RPMI8226 (cell line): ENCODE measurements around the gene CLK3.
A peak's percentile ranks its signal among the peaks of the same experiment; 100 is the strongest.
"Not testable (repeated sequence)": the region's sequence is repeated elsewhere in the genome, so short reads cannot be mapped to it uniquely, and the experiment has no call there.

Experiments
- DNase-seq: peaks from one replicate; pipeline ENCODE4 v3.0.0-alpha.2; 2015

Gene CLK3

GRCh38 chr15:74621936-74622335 is 6.3 kb downstream of the CLK3 start:
- no peak for DNase-seq

DNA sequence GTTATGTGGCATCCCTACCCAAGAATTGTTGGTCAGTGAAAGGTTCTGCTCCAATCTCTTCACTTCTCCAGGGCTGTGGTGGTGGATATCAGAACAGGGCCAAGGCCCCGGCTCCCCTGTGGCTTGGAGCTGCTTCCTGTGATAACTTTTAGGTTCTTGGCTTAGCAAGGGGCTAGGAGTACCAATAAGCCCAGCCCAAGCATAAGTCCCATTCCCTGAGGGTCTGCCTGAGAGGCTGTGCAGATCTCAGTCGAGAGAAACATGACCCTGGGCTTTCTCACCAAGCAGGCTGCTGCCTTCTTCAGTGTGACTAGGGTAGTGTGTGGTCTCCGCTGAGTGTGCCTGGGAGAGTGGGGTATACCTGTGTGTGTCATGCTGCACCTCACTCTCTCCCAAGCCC is 7.1 kb downstream of the CLK3 start:
- DNase-seq, result no peak

GRCh38 chr15:74624020-74624602 is 8.5 kb downstream of the CLK3 start:
- DNase-seq, result no peak

GRCh38 chr15:74625693-74626092 is 10.1 kb downstream of the CLK3 start:
- DNase-seq, result no peak

GRCh38 chr15:74626336-74626735 is 10.7 kb downstream of the CLK3 start:
- DNase-seq, result no peak

GRCh38 chr15:74626752-74627692 is 11.4 kb downstream of the CLK3 start:
- peak; percentile 51 for DNase-seq

- DNase-seq, result no peak
Observed at GRCh38 chr15:74627766-74628165, 12.1 kb downstream of the CLK3 start.

DNA sequence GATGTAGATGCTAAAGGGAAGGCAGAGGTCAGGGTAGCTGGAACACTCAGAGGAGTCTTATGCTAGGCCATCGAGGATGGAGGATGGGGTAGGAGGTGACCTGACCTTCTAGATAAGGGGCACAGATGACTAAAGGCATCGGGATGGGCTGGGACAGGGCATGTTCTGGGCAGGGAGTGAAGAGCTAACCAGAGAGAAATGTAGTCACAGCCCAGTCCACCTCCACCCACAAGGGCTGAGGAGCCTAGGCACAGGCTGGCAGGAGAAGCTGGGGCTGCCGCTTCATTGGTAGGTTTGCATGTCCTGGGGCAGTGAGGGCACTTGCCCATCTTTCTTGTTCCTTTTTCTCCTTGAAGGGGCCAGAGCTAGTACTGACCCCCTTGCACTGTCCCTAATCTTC is 12.6 kb downstream of the CLK3 start:
- DNase-seq, result no peak

DNA sequence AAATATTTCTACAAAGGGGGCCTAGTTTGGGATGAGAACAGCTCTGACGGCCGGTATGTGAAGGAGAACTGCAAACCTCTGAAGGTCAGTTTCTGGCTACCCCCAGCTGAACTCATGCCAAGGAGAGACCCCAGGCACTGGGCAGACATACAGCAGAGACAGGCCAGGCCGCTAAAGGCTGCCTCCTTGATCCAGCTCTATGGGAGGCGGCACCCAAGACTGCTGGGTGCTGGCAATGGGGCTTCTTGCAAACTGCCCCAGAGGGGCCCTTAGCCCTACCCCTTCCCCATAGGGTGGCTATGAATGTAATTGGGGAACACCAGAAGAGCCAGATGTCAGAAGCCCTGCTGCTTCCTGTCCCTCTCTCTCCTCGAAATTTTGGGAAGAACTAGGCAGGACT is 13.3 kb downstream of the CLK3 start:
- DNase-seq, result no peak

GRCh38 chr15:74629696-74630095 is 14.1 kb downstream of the CLK3 start:
- not testable (repeated sequence) for DNase-seq

- no peak for DNase-seq
Observed at GRCh38 chr15:74630284-74631086, 14.8 kb downstream of the CLK3 start.

GRCh38 chr15:74631087-74631385 is 15.4 kb downstream of the CLK3 start:
- DNase-seq, result no peak

DNA sequence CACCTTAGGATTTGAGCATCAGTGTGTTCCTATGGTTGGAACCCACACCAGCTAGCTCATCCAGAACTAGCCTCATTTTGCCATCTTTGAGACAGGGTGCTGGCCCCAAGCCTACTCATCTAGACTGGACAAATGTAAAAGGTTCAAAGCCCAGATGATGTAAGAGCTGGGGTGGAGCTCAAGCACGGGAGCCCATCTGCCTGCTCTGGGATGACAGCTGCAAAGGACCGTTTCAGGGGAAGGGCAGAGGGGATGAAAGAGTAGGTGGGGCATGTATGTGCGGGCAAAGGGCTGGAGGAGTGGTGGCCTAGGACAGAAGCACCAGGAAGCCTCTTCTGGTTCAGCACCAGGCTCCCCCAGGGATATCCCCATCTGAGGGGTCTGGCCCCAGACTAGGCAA is 15.8 kb downstream of the CLK3 start:
- no peak for DNase-seq

DNA sequence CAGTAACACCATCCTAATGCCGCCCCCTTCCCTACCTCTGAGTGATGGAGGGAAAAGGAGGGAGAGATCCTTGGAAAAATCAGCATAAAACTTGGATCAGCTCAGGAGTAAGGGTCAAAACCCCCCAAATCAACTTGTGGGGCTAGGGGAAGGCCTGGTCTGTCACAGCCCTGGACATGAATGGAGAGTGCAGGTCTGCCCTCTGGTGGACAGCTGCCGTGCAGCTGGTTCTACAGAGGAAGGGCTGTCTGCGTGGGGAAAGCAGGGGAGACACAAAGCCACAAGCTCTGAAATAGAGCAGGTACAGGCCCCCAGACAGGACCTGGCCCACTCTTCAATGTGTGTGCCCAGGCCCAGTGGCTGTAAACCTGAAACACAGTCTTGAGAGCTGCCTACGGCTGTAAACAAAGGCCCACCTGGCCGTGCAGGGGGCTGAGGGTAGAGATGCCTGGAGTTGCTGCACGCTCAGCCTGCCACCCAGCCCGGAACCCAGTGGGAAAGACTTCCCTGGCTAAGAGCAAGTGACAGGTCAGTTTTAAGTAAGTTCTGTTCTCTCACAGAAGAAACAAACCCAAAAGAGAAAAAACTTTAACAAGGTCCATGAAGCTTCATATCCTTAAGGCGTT is 16.4 kb downstream of the CLK3 start:
- peak; percentile 78 for DNase-seq

GRCh38 chr15:74632601-74633000 is 17.0 kb downstream of the CLK3 start:
- no peak for DNase-seq

GRCh38 chr15:74633781-74634180 is 18.1 kb downstream of the CLK3 start:
- no peak for DNase-seq

GRCh38 chr15:74635228-74635627 is 19.6 kb downstream of the CLK3 start:
- DNase-seq, result peak; percentile 86

DNA sequence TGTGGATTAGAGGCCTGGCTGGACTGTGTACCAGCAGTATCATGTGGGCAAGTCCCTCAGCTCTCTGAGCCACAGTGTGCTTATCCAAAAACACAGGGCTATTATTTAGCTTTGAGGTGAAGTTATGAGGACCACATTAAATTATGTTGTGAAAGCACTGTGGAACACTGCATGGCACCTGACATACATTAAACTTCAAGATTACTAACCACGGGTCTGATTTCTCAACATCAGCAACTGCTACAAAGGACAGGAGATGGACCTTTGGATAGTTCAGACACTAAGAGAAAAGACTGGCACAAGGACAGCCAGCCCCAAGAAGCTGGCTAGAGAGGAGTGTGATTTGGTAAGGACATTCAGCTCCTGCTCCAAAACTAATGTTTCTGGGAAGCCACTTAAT is 21.3 kb downstream of the CLK3 start:
- DNase-seq, result no peak

DNA sequence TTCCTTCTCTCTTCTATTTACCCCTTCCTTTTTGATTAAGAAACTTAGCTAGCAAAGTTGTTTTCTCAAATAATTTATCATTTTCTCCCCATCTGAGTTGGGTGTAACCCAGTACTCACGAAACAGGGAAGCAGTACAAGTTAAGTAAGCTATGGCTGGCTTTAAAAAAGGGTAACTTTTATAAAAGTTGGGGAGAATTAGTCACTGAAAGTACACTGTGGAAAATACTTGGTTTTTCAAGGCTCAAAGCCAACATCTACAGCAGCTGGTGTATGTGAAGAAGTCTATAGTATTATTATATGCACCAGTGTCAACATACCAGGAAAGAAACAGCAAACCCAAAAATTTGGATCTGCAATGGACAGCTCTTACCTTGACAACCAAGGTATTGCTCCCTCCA is 25.5 kb downstream of the CLK3 start:
- DNase-seq, result no peak

DNA sequence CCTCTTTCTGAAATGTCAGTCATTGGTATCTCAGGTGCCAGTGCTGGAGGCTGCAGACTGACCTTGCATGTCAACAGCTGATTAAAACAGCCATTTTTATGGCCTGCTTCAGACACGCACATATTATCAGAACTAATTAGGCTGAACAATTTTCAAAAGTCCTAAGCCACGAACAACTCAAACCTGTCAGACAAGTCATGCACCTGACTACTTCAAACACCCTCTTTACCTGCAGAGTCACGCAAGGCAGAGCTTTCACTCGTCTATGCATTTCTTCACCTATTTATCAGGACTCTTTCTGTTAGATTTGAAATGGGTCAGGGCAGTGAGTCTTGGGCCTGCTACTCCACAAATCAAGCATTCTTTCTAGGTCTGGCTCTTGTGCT is 26.7 kb downstream of the CLK3 start:
- no peak for DNase-seq

DNA sequence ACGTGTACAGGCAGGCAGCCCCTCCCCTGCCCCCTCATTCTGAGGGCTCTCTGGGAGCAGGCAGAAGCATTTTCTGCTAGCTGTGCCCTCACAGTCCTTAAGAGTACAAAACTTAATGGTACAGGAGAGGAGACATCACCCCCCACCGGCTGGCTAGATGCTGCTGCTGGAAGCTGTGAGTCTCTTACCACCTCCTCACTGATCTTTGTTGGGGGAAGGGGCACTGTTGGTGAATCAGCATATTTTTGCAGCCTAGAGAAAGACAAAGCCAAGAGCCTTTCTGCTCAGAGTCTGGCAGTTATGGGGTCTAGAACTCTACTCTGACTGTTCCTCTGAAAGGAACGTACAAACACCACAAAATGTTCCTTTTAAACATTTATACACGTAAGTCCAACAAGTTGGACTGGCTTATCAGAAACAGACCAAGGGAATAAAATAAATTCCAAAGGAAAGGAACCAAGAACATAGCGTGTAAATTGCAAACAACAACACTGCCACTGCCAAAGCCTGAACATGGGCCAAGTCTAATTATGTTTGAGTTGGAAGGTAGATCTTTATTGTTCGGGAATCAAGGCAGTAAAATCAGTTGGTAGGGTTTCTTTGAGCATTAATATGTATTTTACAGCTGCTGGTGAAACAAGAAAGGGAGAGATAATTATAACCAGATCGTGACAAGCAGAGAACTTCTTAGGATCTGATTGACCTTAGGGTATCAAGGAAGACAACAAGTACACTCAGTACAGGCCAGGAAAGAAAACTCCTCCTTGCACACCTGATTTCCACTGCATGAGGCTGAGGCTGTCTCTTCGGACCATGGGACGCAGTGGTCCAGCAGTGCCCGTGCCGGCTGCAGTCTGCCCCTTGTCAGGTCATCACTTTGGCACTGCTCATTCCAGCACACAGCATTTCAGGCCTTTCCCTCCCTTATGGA is 27.4 kb downstream of the CLK3 start:
- no peak for DNase-seq

GRCh38 chr15:74643665-74644204 is 28.1 kb downstream of the CLK3 start:
- DNase-seq, result no peak
